Stimulated activated CD4-positive, alpha-beta T cell treated with anti-CD3 and anti-CD28 coated beads, Interleukin-4, amount 100 ng/mL, for 24 hours (primary cell): Measurements from ENCODE around the gene HPN.
"Not testable (repeated sequence)": the region's sequence is repeated elsewhere in the genome, so short reads cannot be mapped to it uniquely, and the experiment has no call there.

Source experiments
- DNase-seq: peaks from one replicate; pipeline ENCODE4 v3.0.0-alpha.2; 2020

HPN gene

DNA sequence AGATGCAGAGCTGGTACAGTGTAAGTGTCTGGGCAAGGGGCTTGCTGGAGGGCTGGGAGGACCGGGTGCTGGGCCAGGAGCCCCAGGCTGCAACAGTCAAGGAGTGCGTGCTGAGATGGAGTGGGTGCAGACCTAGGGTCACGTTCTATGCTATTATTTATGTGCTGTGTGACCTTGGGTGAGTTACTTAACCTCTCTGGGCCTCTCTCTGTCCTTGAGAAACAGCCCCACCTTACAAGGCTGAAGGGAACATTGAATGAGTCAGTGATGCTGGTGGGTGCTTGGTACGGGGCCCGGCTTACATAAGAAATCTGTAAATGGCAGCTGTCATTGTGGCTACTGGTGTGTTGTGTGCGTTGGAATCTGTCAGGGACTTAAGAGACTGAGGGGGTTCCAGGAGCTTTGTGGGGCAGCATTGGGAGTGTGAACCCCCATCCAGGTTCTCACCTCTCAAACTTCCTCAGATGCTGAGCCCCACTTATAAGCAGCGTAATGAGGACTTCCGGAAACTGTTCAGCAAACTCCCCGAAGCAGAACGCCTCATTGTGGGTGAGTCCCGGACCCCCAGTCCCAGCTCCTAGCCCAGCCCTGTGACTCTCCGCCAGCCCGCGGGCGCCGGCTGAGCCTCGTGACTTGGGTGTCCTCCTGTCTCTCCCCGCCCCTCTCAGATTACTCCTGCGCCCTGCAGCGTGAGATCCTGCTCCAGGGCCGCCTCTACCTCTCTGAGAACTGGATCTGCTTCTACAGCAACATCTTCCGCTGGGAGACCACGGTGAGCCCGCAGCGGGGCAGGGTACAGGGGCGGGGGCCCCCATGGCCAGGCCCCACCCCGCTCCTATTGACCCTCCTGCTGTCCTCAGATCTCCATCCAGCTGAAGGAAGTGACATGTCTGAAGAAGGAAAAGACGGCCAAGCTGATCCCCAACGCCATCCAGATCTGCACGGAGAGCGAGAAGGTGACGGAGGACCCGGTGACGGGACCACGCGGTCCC, 31.8 kb upstream of the HPN start:
- no peak for DNase-seq

DNA sequence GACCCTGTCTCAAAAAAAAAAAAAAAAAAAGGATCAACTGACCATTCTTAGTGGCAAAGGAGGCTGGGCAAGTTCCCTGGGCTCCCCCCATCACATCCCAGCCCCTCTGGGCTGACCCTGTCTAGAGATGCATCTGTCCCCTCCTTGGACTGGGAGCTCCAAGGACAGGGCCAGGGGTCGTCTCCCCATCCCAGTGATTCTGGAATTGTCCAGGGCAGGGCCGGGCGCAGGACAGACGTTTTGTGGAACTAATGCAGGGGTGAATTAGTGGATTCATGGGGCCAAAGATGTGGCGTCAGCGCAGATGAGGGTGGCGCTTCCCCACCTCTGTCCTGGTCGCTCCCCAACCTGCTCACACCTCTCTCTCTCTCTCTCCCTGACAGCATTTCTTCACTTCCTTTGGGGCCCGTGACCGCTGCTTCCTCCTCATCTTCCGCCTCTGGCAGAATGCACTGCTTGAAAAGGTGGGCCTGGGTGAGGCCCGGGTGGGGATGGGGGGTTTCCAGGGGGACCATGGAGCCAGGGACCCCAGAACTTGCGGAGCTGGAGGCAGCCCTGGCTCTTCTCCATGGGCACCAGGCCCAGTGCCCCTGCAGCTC, 30.3 kb upstream of the HPN start:
- no peak for DNase-seq

DNA sequence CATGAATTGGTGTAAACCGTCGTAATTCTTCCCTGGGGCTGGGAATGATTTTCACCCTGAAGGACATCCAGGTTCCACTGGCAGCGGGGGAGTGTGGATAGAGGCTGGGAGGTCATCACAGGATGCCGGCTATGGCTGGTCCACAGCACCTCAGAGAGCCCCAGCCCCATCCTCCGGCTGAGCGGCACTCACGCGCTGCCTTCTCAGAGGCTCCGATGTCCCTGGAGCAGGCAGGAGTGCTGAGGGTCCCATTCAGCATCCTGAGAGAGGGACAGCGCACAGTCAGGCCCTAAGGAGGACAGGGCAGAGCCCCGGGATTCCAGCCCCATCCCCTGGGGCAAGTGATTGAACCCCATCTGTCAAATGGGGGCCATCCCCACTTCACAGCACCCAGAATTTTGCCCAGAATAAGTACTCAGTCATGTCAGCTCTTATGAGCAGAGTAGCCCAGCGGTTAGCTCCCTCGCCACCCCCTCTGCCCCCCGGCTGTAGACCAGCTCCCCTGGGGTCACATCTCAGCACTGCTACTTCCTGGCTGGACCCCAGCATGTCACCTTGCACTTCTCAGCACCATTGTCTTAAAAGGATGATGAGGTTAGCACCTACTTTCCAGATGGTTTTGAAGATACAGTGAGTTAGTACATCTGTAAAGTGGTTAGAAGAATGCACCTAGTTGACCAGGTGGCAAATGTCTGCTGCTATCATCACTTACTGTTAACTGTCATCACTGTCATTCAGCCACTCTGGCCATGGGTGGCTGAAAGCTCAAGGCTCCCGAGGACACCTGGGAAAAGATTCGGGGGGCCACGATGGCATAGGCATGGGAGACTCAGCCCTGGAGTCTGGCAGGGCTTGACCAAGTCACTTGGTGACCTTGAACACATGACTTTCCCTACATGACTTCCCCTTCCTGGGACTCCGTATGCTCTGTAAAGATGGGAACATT, 29.5 kb upstream of the HPN start:
- no peak for DNase-seq

DNA sequence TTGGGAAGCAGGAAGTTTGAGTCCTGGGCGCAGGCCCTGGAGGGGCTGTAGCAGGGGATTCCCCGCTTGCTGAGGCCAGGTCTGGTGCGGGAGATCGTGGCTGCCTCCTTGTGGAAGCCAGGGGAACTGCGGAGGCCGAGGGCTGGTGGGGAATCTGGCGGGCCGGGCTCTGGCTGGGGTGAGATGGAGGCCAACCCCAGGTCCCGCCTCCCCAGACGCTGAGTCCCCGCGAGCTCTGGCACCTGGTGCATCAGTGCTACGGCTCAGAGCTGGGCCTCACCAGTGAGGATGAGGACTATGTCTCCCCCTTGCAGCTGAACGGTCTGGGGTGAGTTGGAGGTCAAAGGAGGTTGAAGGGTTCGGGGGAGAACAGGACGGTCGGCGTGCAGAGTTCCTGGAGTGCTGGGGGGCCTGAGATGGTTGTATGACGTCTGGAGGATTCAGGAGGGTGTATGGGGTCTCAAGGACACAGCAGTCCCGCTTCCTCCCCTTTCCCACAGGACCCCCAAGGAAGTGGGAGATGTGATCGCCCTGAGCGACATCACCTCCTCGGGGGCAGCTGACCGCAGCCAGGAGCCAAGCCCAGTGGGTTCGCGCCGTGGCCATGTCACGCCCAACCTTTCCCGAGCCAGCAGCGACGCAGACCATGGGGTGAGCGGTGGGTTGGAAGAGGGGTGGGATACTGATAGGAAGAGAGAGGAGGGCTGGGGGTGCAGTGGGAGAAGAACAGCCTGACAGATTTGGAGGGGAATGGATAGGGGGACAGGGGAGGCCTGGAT, 28.3 kb upstream of the HPN start:
- DNase-seq = peak; percentile 84

DNA sequence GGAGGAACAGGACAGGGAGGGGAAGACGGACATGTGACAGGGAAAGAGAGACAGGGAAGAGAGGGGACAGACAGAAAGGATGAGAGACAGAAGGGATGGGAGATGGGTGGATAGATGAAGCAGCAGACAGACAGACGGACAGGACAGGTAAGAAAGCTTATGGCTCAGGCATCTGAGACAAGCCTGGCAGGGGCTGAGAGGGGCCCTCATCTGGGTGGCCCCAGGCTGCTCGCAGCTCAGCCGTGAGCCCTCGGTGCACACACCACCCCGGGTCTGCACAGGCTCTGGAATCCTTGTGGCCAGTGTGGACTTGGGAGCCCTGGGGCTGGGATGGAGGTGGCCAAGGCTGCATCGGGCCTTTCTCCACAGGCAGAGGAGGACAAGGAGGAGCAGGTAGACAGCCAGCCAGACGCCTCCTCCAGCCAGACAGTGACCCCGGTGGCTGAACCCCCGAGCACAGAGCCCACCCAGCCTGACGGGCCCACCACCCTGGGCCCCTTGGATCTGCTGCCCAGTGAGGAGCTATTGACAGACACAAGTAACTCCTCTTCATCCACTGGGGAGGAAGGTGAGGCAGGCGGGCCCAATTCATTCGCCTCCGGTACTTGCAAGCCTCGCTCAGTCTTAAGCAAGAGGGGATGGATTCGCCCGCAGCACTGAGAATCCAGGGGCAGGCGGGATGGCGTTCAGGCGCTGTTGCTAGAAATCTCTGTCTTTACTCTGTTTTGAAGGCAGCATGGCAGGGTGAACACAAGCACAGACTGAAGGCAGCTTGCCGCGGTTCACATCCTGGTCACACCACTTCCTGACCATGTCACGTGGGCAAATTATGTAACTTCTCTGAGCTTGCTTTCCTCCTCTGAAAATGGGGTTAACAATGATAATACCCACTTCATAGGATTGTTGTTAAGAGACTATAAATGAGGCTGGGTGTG, 27.4 kb upstream of the HPN start:
- peak; percentile 54 for DNase-seq

DNA sequence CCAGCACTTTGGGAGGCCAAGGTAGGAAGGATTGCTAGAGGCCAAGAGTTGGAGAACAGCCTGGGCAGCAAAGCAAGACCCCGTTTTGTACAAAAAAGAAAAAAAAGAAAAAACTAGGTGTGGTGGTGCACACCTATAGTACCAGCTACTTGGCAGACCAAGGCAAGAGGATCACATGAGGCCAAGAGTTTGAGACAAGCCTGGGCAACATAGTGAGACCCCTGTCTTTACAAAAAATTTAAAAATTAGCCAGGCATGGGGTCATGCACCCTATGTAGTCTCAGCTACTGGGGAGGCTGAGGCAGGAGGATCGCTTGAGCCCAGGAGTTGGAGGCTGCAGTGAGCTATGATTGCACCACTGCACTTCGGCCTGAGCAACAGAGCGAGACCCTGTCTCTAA, 26.7 kb upstream of the HPN start:
- not testable (repeated sequence) for DNase-seq

DNA sequence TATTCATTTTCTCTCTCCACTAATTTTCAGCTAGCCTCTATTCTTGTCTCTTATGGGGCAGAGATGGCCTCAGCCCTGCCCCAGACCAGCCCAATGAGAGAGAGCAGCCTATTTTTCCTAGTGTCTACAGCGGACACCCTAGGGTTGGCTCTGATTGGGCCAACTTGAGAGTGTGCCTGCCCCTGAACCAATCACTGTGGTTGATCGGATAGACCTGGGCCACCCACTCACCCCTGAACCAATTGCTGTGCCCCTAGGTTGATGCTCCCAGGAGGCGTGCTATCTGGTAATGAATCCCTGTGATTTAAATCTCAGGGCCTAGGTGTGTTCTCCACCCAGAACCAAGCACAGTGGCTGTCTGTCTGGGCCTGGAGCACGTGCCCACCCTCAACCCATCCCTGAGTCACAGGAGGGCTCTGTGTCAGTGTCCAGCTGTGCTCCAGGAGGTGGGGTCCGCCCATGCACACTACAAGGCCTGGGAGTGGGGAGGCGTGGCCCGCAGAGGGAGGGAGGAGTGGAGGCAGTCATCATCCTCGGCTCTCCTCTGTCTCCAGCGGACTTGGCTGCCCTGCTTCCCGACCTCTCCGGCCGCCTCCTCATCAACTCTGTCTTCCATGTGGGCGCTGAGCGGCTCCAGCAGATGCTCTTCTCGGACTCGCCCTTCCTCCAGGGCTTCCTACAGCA, 26.1 kb upstream of the HPN start:
- no peak for DNase-seq

DNA sequence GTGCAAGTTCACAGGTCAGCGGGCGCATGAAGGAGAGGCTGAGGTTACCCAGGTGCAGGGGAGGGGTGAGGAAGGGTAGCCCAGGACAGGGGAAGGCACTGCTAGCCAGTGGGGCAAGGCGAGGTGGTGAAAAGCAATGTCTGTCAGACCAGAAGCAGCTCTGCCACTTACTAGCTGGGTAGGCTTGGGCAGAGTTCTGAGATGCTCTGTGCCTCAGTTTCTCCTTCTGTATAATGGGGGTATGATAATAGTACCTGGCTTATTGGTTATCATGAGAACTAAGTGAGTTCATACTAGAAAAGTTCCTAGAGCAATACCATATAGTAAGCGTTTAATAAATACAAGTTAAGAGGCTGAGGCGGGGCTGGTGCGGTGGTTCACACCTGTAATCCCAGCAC, 25.6 kb upstream of the HPN start:
- DNase-seq = no peak

DNA sequence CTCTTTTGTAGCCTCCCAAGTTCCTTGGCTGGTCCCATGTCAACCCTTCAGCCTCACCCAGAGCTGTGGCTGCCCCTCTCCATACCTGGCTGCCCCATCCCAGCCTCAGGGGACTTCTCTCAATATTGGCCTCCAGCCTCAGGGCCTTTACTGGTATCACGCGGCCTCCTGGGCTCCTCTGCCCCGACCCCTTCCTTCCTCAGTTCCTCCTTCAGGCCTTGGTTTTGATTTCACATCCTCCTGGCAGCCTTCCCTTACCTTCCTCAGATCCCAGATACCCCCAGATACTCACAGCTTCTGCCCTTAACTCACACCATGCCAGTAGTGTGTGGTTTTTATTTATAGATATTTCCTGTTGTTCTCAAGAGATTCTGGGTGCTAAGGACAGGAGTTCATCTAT, 24.0 kb upstream of the HPN start:
- DNase-seq = no peak

DNA sequence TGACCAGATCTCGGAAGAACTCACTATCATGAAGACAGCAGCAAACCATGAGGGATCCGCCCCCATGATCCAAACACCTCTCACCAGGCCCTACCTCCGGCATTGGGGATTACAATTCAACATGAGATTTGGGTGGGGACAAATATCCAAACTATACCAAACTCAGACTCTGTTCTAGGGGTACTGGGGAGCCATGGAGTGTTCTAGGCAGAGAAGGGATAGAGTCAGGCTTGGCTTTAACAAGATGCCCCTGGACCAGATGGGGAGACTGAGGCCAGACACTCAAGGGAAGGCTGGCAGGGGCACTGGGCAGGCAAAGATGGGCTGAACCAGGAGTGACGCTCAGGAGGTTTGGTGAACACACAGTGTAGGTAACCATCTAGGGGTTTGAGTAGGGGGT, 23.1 kb upstream of the HPN start:
- DNase-seq = no peak

DNA sequence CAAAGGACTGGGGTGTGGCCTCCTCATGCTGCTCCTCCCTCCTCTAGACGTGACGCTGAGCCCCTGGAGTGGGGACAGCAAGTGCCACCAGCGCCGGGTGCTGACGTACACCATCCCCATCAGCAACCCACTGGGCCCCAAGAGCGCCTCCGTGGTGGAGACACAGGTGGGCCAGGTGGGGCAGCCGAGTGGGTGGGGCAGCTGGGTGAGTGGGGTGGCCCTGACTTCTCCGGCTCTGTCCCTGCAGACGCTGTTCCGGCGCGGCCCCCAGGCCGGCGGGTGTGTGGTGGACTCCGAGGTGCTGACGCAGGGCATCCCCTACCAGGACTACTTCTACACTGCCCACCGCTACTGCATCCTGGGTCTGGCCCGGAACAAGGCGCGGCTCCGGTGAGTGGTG, 22.4 kb upstream of the HPN start:
- DNase-seq = no peak

DNA sequence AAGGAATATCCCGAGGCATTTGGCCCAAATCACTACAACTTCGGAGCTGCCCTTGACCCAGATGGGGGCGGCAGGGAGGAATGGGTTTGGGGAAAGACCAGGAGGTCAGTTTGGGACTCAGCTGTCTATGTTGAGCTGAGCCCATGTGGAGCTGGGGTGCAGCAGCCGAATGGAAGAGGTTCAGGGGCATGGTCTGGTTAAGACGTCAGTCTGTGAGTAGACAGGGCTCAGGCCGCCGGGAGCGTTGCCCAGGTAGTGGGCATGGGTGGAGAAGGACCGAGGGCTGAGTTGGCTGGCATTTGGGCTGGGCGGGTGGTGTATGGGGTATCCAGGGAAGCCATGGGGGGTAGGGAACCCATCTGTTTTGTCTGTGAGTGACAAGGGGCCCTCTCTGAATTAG, 20.5 kb upstream of the HPN start:
- no peak for DNase-seq

DNA sequence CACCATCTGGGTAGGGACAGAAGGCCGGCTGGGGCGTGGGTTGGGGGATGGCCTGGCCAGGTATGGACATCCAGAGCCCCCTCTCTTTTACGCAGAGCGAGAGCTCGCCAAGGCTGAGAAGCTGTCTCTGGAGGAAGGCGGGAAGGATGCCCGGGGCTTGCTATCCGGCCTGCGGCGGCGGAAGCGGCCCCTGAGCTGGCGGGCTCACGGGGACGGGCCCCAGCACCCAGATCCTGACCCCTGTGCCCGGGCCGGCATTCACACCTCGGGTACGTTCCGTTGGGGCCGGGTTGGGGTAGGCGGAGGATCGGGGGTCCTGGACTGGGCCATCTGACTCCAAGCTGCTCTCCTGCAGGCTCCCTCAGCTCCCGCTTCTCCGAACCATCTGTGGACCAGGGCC, 19.9 kb upstream of the HPN start:
- no peak for DNase-seq

DNA sequence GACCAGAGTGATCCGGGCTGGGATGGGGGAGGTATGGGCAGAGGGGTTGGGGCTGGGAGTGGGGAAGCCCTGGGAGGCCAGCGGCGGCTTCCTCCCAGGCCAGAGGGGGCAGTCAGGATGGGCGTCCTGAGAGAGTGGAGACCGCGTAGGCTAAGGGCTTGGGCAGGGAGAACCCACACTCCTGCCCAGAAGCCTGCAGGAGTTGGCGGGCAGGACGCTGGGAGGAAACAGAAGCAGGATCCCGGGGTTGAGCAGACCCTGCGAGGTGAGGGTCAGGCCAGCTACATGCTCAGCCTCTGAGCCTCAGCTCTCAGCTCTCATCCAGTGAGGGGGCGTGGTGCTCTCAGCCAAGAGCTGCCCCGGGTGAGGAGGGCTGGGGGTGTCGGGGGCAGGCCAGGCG, 19.1 kb upstream of the HPN start:
- DNase-seq = no peak

DNA sequence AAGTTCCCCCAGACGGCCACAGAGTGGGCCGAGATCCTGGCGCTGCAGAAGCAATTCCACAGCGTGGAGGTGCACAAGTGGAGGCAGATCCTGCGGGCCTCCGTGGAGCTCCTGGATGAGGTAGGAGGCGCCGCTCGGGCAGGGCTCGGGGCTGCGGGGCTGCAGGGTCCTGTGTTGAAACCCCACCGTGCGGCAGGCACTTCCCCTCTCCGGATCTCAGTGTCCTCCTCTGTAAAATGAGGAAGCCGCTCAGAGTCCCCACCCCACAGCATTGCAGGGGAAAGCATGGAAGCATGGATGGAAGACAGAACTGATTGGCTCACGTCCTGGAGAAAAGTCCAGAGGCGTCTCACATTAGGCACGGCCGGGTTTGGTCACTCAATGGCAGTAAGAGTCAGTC, 18.1 kb upstream of the HPN start:
- no peak for DNase-seq

DNA sequence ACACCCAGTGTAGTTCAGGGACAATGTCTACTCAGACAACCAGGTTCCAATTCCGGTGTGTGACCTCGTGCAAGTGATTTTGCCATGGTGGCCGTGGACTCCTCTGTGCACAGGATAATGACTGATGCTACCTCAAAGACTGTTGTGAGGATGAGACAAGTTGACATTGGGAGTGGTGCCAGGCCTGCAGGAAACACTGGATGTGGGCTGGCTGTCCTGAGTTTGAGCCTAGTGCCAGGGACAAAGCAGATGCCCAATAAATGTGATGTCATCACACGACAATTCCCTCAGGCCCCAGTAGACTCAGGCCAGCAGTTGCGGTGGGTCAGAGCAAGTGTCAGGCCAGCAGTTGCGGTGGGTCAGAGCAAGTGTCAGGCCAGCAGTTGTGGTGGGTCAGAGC, 17.4 kb upstream of the HPN start:
- DNase-seq = no peak

DNA sequence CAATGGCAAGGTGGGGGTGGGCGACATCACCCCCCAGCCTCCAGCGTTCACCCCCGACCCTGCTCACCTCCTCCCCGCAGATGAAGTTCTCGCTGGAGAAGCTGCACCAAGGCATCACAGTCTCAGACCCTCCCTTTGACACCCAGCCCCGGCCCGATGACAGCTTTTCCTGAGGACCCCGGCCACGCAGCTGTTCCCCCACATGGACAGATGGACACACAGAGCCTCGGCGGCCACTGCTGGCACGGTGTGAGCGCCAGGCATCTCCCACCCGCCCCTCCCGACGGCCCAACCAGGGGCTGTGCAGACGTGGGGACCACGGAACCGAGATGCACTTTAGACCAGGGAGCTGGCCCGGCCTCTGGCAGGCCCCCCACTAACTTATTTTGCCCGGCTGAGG, 15.6 kb upstream of the HPN start:
- DNase-seq = no peak

DNA sequence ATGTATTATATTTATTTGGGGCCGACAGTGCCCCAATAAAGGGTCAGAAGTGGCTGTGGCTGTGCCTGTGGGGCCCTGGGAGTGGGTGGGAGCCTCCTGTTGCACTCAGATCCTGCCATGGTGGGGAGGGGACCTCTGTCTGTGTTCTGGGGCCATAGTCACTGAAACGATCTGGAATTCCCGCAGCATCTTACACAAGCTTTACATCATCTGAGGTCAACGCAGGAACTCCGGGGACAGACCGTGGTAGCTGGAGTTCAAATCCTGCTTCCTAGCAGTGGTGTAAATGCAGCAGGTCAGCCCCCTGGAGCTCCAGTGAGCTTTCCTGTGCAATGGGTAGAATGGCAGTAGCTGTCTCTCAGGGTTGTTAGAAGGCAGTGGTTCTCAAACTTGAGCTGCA, 15.1 kb upstream of the HPN start:
- no peak for DNase-seq

DNA sequence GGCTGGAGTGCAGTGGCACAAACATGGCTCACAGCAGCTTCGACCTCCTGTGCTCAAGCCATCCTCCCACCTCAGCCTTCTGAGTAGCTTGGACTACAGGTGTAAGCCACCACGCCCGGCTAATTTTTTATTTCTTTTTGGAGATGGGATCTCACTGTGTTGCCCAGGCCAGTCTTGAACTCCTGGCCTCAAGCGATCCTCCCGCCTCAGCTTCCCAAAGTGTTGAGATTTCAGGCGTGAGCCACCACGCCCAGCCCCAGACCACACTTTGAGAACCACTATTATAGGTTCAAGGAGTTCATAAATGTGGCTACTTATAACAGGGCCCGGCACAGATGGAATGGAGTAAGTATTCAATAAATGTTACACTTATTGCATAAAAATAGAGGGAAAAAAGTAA, 14.5 kb upstream of the HPN start:
- no peak for DNase-seq

DNA sequence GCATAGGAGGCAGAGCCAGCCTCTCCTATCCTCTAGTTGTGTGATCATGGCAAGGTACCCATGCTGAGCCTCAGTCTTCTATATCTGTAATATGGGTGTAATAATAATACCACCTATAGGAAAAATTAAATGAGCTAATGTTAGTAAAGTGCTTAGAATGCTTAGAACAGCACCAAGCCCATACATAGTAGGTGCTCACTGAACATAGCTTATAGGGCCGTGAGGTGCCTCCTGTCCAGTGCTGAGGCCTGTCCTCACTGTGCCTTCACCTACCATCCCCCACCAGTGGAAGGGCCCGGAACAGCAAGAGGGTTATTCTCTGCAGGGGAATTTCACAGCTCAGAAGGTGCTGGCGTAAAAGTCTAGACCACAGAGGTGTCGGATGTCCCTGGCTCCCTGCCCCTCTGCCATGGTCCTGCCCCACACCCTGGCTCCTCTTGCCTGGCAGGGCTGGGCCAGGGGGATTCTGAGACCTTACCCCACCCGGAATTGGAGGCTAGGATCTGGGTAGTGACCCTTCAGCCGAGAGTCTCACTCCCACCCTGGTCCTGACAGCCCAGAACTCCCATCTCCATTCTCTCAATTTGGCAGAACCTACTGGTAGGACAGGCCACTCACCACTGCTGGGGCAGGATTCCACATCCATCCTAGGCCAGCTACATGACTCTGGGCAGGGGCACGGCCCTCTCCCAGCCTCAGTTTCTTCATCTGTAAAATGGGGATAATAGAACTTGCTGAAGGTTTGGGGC, 13.5 kb upstream of the HPN start:
- no peak for DNase-seq
